ENCODE measurements around the gene C10orf53.

The C10orf53 gene

GRCh38 chr10:49653273-49653929 lies 26.1 kb upstream of the C10orf53 start:
- no peak for DNase-seq (ENCODE audit: insufficient read length)
- no peak for FAIRE-seq
- TF ChIP-seq TAF1 (IDR thresholded peaks at IDR 0.05; ENCODE audit: borderline replicate concordance, low read depth, low read length) (no peak), POLR2A (IDR thresholded peaks at IDR 0.05; ENCODE audit: low read depth, low read length) (no peak), POLR2AphosphoS5 (IDR thresholded peaks at IDR 0.05; ENCODE audit: low read depth, low read length) (no peak)

GRCh38 chr10:49654036-49654693 lies 25.3 kb upstream of the C10orf53 start:
- FAIRE-seq (no peak), DNase-seq (ENCODE audit: insufficient read length) (no peak)
- TF ChIP-seq POLR2A (IDR thresholded peaks at IDR 0.05; ENCODE audit: low read depth, low read length) (no peak), TAF1 (IDR thresholded peaks at IDR 0.05; ENCODE audit: borderline replicate concordance, low read depth, low read length) (no peak), POLR2AphosphoS5 (IDR thresholded peaks at IDR 0.05; ENCODE audit: low read depth, low read length) (no peak)

- FAIRE-seq (no peak), DNase-seq (ENCODE audit: insufficient read length) (no peak)
- no peak for TF ChIP-seq POLR2AphosphoS5 (IDR thresholded peaks at IDR 0.05; ENCODE audit: low read depth, low read length)
- no peak for TF ChIP-seq POLR2A (IDR thresholded peaks at IDR 0.05; ENCODE audit: low read depth, low read length)
- no peak for TF ChIP-seq TAF1 (IDR thresholded peaks at IDR 0.05; ENCODE audit: borderline replicate concordance, low read depth, low read length)
Measured at GRCh38 chr10:49655099-49655498, 24.4 kb upstream of the C10orf53 start.

GRCh38 chr10:49656845-49657493 lies 22.5 kb upstream of the C10orf53 start:
- no peak for TF ChIP-seq TAF1 (IDR thresholded peaks at IDR 0.05; ENCODE audit: borderline replicate concordance, low read depth, low read length)
- no peak for TF ChIP-seq POLR2A (IDR thresholded peaks at IDR 0.05; ENCODE audit: low read depth, low read length)
- no peak for TF ChIP-seq POLR2AphosphoS5 (IDR thresholded peaks at IDR 0.05; ENCODE audit: low read depth, low read length)
- no peak for DNase-seq (ENCODE audit: insufficient read length)
- FAIRE-seq: no peak

- no peak for FAIRE-seq
- TF ChIP-seq POLR2AphosphoS5 (IDR thresholded peaks at IDR 0.05; ENCODE audit: low read depth, low read length): no peak
- no peak for TF ChIP-seq TAF1 (IDR thresholded peaks at IDR 0.05; ENCODE audit: borderline replicate concordance, low read depth, low read length)
- TF ChIP-seq POLR2A (IDR thresholded peaks at IDR 0.05; ENCODE audit: low read depth, low read length): no peak
- DNase-seq (ENCODE audit: insufficient read length): no peak
Measured at GRCh38 chr10:49657606-49658005, 21.8 kb upstream of the C10orf53 start.

GRCh38 chr10:49661140-49661856 lies 18.2 kb upstream of the C10orf53 start:
- TF ChIP-seq POLR2AphosphoS5 (IDR thresholded peaks at IDR 0.05; ENCODE audit: low read depth, low read length): no peak
- TF ChIP-seq TAF1 (IDR thresholded peaks at IDR 0.05; ENCODE audit: borderline replicate concordance, low read depth, low read length): no peak
- no peak for TF ChIP-seq POLR2A (IDR thresholded peaks at IDR 0.05; ENCODE audit: low read depth, low read length)
- no peak for DNase-seq (ENCODE audit: insufficient read length)
- no peak for FAIRE-seq

GRCh38 chr10:49662169-49662830 lies 17.2 kb upstream of the C10orf53 start:
- no peak for TF ChIP-seq POLR2A (IDR thresholded peaks at IDR 0.05; ENCODE audit: low read depth, low read length)
- no peak for FAIRE-seq
- DNase-seq (ENCODE audit: insufficient read length): no peak

- DNase-seq (ENCODE audit: insufficient read length): no peak
- TF ChIP-seq POLR2A (IDR thresholded peaks at IDR 0.05; ENCODE audit: low read depth, low read length) (no peak), TAF1 (IDR thresholded peaks at IDR 0.05; ENCODE audit: borderline replicate concordance, low read depth, low read length) (no peak), POLR2AphosphoS5 (IDR thresholded peaks at IDR 0.05; ENCODE audit: low read depth, low read length) (no peak)
- no peak for FAIRE-seq
Measured at GRCh38 chr10:49663596-49663995, 15.9 kb upstream of the C10orf53 start.

- DNase-seq (ENCODE audit: insufficient read length) (no peak), FAIRE-seq (no peak)
- TF ChIP-seq TAF1 (IDR thresholded peaks at IDR 0.05; ENCODE audit: borderline replicate concordance, low read depth, low read length): no peak
- TF ChIP-seq POLR2AphosphoS5 (IDR thresholded peaks at IDR 0.05; ENCODE audit: low read depth, low read length): no peak
- no peak for TF ChIP-seq POLR2A (IDR thresholded peaks at IDR 0.05; ENCODE audit: low read depth, low read length)
Measured at GRCh38 chr10:49664006-49664841, 15.2 kb upstream of the C10orf53 start.

- DNase-seq (ENCODE audit: insufficient read length): no peak
- TF ChIP-seq TAF1 (IDR thresholded peaks at IDR 0.05; ENCODE audit: borderline replicate concordance, low read depth, low read length): no peak
- TF ChIP-seq POLR2A (IDR thresholded peaks at IDR 0.05; ENCODE audit: low read depth, low read length): no peak
- no peak for TF ChIP-seq POLR2AphosphoS5 (IDR thresholded peaks at IDR 0.05; ENCODE audit: low read depth, low read length)
- FAIRE-seq: no peak
Measured at GRCh38 chr10:49664842-49665355, 14.6 kb upstream of the C10orf53 start.
